Dendritic cell treated with granulocyte-macrophage colony-stimulating factor and Interleukin-4, amounts not matched to agents 40 ng/mL and 50 ng/mL, for 4 days (primary cell): ENCODE results near the gene FNDC5.

Experiments
- H3K27ac Mint-ChIP-seq: one replicate; pipeline ENCODE4 v1.8.0; 2022; ENCODE audit warnings: mild to moderate bottlenecking, mixed read lengths
- H3K27me3 Mint-ChIP-seq: one replicate; pipeline ENCODE4 v1.8.0; 2022; ENCODE audit warnings: mild to moderate bottlenecking, mixed read lengths
- H3K36me3 Mint-ChIP-seq: one replicate; pipeline ENCODE4 v1.8.0; 2022; ENCODE audit warnings: low read depth, mixed read lengths
- H3K4me1 Mint-ChIP-seq: one replicate; pipeline ENCODE4 v1.8.0; 2022; ENCODE audit warnings: low read depth, mixed read lengths
- H3K4me3 Mint-ChIP-seq: one replicate; pipeline ENCODE4 v1.8.0; 2022; ENCODE audit warnings: mild to moderate bottlenecking, moderate library complexity, mixed read lengths
- H3K9me3 Mint-ChIP-seq: one replicate; pipeline ENCODE4 v1.8.0; 2022; ENCODE audit warnings: mixed read lengths
- intact Hi-C: fragments of 100-400 bp; cut with micrococcal nuclease; formaldehyde crosslinking; loops from one replicate; pipeline ENCODE4 v1.15.0; 2022

Gene FNDC5

DNA sequence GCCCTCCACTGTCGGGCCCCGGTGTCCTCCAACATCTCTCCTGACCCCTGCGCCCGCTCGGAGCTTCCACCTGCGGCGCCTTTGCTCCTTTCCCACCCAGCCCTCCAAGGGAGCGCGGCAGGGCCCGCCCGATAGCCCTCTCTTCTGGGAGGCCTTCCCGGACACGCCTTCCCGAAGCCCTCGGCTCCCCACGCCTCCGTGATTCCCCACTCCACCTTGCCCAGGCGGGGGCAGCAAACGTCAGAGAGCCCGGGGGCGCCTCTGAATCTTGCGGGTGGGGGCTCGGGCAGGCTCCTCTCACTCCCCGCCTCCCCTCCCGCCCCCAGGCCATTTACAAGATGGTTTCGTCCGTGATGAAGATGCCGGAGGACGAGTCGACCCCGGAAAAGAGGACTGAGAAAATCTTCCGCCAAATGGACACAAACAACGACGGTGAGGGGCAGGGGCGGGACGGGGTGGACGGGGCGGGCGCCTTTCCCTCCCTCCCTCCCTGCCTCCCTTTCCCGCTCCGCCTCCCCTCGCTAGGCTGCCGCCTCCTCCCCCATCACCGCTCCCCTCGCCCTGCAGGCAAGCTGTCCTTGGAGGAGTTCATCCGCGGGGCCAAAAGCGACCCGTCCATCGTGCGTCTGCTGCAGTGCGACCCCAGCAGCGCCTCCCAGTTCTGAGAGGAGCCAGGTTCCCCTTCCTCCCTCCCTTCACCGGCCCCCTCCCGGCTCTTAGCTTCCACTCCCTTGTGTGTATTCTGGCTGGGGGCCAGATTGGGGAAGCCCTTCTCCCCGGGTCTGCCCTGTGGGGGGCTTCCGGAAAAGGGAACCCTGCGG, 22.7 kb upstream of the FNDC5 start:
- intact Hi-C loops, result no loop called here
- Mint-ChIP-seq H3K9me3 (no peaks in the 10 kb centered on the region), H3K36me3 (no peaks in the 10 kb centered on the region), H3K4me1 (peaks cover 16% of the 10 kb centered on the region), H3K27ac (no peak overlapping the region), H3K4me3 (peak overlapping the region; percentile 68), H3K27me3 (peaks cover 92% of the 10 kb centered on the region)

DNA sequence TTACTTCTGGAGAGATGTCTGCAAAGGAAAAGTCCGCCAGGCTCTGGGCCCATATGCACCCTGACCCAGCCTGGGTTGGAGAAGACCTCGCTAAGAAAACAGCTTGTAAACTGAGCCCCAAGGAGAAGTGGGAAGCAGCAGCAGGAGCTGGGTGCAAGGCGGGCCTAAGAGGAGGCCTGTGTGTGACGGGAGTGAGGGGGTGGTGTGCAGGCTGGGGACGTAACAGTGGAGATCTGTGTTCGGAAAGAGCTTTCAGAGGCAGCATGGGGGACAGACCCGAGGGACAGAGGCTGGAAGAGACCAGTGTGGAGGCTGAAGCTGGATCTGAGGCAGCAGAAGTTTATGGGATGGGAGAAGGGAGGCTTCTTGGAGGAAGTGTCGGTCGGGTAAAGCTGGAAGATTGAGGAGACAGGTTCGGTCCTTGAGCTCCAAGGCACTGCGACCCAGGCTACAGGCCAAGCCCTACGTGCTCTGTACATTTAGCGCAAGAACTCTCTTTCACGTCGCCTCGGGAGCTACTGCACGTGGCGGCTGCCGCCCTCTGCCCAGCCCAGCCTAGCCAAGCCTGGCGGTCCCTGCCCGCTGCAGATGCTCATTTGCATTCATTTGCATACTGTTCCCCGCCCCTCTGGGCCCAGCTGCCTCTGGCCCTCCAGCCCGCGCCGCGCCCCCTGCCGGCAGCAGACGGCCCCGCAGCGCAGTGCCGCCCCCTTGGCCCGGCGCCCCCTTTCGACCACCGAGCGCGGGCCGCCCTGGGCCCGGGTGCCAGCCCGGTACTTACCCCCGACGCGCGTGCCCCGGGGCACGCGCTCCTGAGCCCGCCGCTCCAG, 21.9 kb upstream of the FNDC5 start:
- Mint-ChIP-seq H3K4me1 (peaks cover 16% of the 10 kb centered on the region), H3K4me3 (no peak overlapping the region), H3K9me3 (no peaks in the 10 kb centered on the region), H3K27ac (no peak overlapping the region), H3K27me3 (peaks cover 93% of the 10 kb centered on the region), H3K36me3 (no peaks in the 10 kb centered on the region)
- intact Hi-C loops, result no loop called here

DNA sequence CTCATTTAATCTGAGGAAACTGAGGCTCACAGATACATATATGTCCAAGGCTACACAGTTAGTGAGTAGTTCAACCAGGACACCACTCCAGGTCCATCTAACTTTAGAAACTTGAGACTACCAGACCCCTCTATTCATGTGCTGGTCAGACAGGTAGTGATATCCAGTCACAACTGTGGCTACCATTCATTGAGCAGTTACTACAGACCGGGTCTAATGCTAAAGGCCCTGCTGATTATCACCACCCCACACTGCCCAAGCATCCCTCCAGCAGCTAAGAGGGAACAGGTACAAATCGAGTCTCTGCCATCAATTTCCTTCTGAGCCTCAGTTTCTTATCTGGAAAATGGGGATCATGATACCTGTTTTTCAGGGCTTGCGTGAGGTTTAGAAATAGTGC, 20.9 kb upstream of the FNDC5 start:
- Mint-ChIP-seq H3K27me3 (peaks cover 94% of the 10 kb centered on the region), H3K36me3 (no peaks in the 10 kb centered on the region), H3K4me3 (no peak overlapping the region), H3K27ac (no peak overlapping the region), H3K9me3 (no peaks in the 10 kb centered on the region), H3K4me1 (peaks cover 16% of the 10 kb centered on the region)
- intact Hi-C loops, result no loop called here

DNA sequence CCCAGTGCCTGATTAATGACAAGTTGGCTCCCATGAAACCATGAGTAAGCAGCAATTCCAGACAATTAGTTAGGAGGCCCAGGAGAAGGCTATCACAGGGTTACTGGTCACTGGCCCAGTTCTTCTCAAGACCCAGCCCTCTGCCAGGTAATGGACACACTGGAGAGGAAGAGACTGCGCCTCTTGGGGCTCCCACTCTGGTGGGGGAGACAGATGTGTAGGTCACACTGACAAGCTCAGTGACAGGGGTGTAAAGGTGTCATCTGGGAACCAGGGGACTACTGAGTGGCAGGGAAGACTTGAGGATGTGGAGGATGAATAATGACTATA, 20.5 kb upstream of the FNDC5 start:
- intact Hi-C loops, result no loop called here
- Mint-ChIP-seq H3K9me3 (no peaks in the 10 kb centered on the region), H3K4me1 (peaks cover 16% of the 10 kb centered on the region), H3K4me3 (no peak overlapping the region), H3K27ac (no peak overlapping the region), H3K27me3 (peaks cover 92% of the 10 kb centered on the region), H3K36me3 (no peaks in the 10 kb centered on the region)

DNA sequence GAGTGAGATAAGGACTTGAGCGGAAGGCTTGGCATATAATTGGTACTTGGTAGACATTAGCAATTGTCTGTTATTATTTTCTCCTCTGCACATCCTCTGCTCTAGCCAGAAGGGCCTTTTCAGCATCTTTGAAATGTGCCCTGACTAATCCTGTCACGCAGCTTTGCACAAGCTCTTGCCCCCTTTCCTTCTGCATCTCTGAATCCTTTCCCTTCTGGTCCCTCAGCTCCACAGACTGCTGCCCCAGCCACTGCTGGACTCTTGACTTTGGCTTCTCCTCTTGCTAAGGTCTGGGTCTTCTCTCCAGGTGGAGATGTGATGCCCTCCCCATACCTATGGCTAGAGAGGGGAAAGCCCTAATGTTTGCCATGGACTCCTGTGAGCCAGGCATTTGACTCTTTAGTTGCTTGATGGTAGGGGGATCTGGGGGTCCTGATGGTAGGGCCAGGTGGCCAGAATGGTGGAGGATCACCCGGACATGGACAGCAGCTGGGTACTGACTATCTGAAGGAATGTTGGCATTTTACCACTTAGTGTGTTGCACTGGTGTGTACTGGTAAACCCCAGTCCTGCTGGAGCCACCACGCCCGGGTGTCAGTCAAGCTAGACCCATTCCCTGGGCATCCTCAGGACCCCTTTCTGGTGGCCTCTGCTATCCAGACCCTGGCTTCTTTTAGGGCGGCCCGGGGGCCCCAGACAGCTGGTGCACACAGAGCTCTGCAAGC, 20.0 kb upstream of the FNDC5 start:
- H3K4me3 Mint-ChIP-seq, result no peak overlapping the region
- H3K9me3 Mint-ChIP-seq, result no peaks in the 10 kb centered on the region
- intact Hi-C loops, result no loop called here
- no peaks in the 10 kb centered on the region for H3K36me3 Mint-ChIP-seq
- H3K4me1 Mint-ChIP-seq, result peaks cover 20% of the 10 kb centered on the region
- no peak overlapping the region for H3K27ac Mint-ChIP-seq
- peaks cover 90% of the 10 kb centered on the region for H3K27me3 Mint-ChIP-seq

DNA sequence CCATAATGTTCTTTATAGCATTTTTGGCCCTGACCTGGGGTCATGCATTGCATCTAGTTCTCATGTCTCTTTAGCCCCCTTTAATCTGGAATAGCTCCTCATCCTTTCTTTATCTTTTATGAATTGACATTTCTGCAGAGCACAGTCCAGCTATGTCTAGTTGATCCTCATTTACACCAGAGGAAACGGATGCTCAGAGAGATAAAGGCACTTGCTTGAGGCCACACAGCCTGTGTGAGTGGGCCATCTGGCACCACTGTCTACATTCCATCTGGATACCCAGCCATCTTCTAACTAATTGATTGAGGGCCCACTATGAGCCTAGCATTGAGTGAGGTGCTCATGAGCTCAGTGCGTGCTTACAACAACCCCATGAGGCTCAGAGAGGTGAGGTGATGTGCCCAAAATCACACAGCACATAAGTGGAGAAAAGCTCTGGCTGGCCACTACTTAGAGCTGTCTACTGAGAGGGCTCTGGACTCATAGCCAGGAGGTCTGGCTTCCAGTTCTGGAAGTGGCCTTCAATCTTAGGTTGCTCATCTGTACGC, 19.1 kb upstream of the FNDC5 start:
- Mint-ChIP-seq H3K27me3 (peaks cover 91% of the 10 kb centered on the region), H3K9me3 (no peaks in the 10 kb centered on the region), H3K36me3 (no peaks in the 10 kb centered on the region), H3K4me3 (no peak overlapping the region), H3K4me1 (peaks cover 23% of the 10 kb centered on the region), H3K27ac (no peak overlapping the region)
- intact Hi-C loops, result no loop called here

DNA sequence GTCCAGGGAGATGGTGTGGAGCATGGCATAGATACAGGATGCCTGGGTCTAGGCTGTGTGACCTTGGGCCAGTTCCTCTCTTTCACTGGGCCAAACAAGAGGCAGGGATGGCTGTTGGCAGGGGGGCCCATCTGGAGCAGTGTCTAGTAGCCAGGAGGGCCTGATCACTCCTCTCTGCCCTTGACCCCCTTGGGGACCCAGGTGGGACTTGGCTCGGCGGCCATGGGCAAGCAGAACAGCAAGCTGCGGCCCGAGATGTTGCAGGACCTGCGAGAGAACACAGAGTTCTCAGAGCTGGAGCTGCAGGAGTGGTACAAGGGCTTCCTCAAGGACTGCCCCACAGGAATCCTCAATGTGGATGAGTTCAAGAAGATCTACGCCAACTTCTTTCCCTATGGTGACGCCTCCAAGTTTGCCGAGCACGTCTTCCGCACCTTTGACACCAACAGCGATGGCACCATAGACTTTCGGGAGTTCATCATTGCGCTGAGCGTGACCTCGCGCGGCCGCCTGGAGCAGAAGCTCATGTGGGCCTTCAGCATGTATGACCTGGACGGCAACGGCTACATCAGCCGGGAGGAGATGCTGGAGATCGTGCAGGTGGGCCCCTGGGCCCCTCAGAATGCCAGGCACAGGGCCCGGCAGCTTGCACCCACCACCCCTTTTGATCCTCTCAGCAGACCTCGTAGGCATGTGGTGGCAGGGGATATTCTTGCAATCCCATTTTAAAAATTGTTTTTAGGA, 18.1 kb upstream of the FNDC5 start:
- H3K4me3 Mint-ChIP-seq, result no peak overlapping the region
- H3K36me3 Mint-ChIP-seq, result no peaks in the 10 kb centered on the region
- peaks cover 91% of the 10 kb centered on the region for H3K27me3 Mint-ChIP-seq
- no peaks in the 10 kb centered on the region for H3K9me3 Mint-ChIP-seq
- no peak overlapping the region for H3K27ac Mint-ChIP-seq
- H3K4me1 Mint-ChIP-seq, result peaks cover 23% of the 10 kb centered on the region
- intact Hi-C loops, result no loop called here

DNA sequence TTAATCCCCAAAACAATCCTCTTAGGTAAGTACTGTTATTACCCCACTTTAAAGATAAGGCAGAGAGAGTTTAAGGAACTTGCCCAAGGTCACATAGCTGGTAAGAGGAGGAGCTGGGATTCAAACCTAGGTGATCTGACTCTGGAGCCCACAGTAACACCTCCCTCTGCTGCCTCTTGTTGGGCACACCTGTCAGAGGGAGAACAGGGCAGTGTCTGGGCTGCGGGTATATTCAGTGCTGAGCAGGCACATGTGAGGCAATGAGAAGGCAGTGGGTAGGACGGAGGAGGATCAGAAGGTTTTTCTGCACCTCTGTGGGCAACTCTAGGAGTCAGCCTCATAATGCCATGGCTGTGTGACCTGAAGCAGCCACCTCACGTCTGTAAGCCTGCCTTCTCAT, 17.4 kb upstream of the FNDC5 start:
- no peaks in the 10 kb centered on the region for H3K9me3 Mint-ChIP-seq
- H3K27ac Mint-ChIP-seq, result no peak overlapping the region
- intact Hi-C loops, result no loop called here
- H3K36me3 Mint-ChIP-seq, result no peaks in the 10 kb centered on the region
- H3K4me3 Mint-ChIP-seq, result no peak overlapping the region
- peaks cover 92% of the 10 kb centered on the region for H3K27me3 Mint-ChIP-seq
- peaks cover 16% of the 10 kb centered on the region for H3K4me1 Mint-ChIP-seq

DNA sequence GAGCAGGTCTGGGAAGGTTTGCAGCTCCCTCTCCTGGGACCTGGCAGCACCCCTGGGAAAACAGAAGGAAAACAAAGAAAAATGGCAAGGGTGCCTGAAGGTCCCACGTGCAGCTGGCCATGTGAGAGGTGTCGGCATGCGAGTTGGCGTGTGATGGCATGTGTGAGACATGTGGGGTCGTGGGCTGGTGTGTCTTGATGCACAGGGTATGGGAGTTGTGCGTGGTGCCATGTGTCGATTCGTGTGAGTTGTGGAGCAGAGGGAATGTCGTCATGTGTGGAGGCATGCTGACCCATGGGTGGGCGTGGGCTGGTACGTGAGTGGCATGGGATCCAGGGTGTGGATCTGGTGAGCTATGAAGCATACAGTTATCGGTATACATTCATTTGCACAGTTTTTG, 16.9 kb upstream of the FNDC5 start:
- H3K36me3 Mint-ChIP-seq, result no peaks in the 10 kb centered on the region
- peaks cover 93% of the 10 kb centered on the region for H3K27me3 Mint-ChIP-seq
- intact Hi-C loops, result no loop called here
- H3K4me1 Mint-ChIP-seq, result peaks cover 13% of the 10 kb centered on the region
- no peak overlapping the region for H3K4me3 Mint-ChIP-seq
- no peak overlapping the region for H3K27ac Mint-ChIP-seq
- H3K9me3 Mint-ChIP-seq, result no peaks in the 10 kb centered on the region

DNA sequence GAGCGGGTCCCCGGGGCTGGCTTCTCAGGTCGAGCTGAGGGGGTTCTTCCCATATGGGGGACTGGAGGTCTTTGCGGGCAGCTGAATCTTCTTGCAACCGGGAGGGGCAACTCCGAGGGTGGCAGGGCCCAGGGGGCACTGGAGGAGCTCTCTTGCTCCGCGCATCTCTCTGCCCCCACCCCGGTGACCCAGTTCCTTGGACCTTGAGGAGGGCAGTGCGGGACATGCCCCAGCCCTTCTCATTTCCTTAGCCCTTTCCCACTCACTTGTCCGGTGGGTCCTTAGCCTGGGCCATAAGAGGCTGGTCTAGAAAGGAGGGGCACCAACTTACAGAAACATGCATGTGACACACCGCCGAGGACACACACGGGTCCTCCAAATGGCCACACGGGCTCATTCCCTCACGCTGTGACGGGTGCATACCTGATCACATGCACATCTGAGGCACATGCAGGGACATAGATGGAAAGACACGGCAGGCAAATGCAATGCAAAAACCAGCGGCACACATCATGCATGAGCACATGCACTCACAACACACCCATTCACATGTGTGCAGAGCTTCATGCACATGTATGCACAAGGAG, 16.2 kb upstream of the FNDC5 start:
- Mint-ChIP-seq H3K36me3 (no peaks in the 10 kb centered on the region), H3K4me3 (no peak overlapping the region), H3K27me3 (peaks cover 92% of the 10 kb centered on the region), H3K4me1 (peaks cover 7% of the 10 kb centered on the region), H3K9me3 (no peaks in the 10 kb centered on the region), H3K27ac (no peak overlapping the region)
- intact Hi-C loops, result no loop called here

DNA sequence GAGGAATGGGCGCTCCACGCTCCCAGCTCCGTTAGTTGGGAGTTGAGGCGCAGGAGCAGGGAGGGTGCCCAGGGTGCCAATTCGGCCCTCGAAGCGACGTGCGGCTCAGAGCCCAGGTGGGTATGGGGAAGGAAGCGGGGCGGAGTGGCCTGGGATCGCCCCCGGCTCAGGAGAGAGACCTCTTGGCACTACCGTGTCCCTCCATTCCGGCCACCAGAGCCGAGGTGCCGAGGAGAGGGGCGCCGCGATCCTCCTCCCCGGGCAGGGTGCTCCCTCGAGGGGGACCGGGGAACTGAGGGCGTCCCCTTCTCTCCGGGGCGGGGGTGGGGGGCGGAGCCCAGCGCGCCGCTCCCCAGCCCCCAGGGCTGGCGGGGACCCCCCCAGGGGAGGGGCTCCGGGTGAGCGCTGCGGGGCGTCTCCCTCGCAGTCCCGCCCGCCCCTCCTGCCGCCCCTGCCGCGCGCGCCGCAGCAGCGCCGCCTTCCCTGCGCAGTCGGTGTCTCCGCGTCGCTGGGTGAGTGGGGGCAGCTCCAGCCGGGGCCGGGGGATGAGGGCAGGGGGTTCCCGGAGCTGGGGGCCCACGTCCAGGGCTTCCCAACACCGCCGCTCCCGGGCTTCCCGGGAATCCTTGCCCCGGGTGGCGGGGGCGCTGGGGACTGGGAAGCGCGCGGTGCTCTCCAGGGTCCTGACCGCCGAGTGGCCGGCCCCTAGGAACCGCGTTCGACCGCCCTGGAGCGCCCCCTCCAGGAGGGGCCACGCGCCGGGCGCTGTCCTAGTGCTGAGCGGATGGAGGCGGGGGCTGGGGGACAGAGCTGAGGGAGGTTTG, 15.5 kb upstream of the FNDC5 start, which contains the start of gene HPCA:
Gene HPCA (plus strand): TSS at position 488 of the 824 bp plus-strand sequence. CDS start 2,408 bp downstream, outside the sequence.
- Mint-ChIP-seq H3K4me1 (peaks cover 8% of the 10 kb centered on the region), H3K9me3 (no peaks in the 10 kb centered on the region)

DNA sequence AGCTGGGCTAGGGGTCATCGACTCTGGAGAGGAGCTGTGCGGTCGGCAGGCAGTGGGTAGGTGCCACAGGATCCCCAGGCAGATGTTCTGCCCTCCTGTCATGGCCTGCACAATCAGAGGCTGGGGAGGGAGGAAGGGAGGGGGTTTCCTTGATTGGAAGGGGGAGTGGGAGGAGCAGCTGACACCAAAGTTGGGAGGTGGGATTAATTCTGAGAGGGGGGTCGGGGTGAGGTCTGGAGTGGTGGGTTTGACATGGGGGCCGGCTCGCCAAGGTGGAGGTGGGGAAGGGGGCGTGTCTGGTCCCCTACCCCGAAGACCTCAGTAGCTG, 14.9 kb upstream of the FNDC5 start:
- no peak overlapping the region for H3K27ac Mint-ChIP-seq
- H3K4me3 Mint-ChIP-seq, result no peak overlapping the region
- no peaks in the 10 kb centered on the region for H3K9me3 Mint-ChIP-seq
- peaks cover 91% of the 10 kb centered on the region for H3K27me3 Mint-ChIP-seq
- peaks cover 12% of the 10 kb centered on the region for H3K4me1 Mint-ChIP-seq
- intact Hi-C loops, result no loop called here
- H3K36me3 Mint-ChIP-seq, result no peaks in the 10 kb centered on the region

More for the DNA sequence above, 15.5 kb upstream of the FNDC5 start, which contains the start of gene HPCA:
- Mint-ChIP-seq H3K36me3 (no peaks in the 10 kb centered on the region), H3K4me3 (no peak within 1 kb of the TSS), H3K27me3 (peaks cover 91% of the 10 kb centered on the region), H3K27ac (no peak within 1 kb of the TSS)
- intact Hi-C loops, result no loop called here
